K562 (cell line): ENCODE results near the gene ARHGAP15. TPM values are rescaled to one million over a fixed set of nuclear protein-coding genes. Genes with fewer than 3 reads are reported as not detected.

Source experiments
- ATAC-seq: fragments of 200-7000 bp; cut with Tn5 transposase; 3 replicates; pipeline ENCODE4 v1.9.1; 2020; ENCODE audit warnings: moderate library complexity
- BruUV-seq: library from RNA; stranded (reverse); fragments of 400-500 nt; replicated peaks from 2 replicates; lab custom pipeline; 2021; lab: Mats Ljungman, UMichigan
- CTCF ChIA-PET: fragments of 300-600 bp; formaldehyde crosslinking; extraction: SDS; loops from one replicate; lab custom pipeline; 2021; ENCODE audit warnings: low intra/inter-chr PET ratio; lab: Yijun Ruan, JAX
- POLR2A ChIA-PET: fragments of 300-600, 350-650 bp; sonication (Branson Sonifier 250); formaldehyde crosslinking; extraction: SDS; loops from one replicate; lab custom pipeline; 2021; ENCODE audit warnings: antibody characterized with exemption, inconsistent platforms; lab: Yijun Ruan, JAX
- DNase-seq, 4 experiments: peaks; one replicate each; pipeline versions ENCODE4 v3.0.0 to v3.0.0-alpha.2; 2011 to 2018; ENCODE audit warnings: low spot score in 3 of 4, mixed read lengths in 3 of 4; ENCODE audit errors: extremely low read depth in 1 of 4
- FAIRE-seq: peaks from 2 replicates; lab custom pipeline; 2011; peaks lifted over from hg19 to GRCh38; lab: Jason Lieb, UNC
- H2AFZ ChIP-seq: 2 replicates; pipeline ENCODE4 v1.6.0; 2011; ENCODE audit warnings: low read depth, low read length, control low read depth, inconsistent platforms
- H3K27ac ChIP-seq: fragments of 200-600 bp; 3 replicates; pipeline ENCODE4 v1.8.0; 2011; ENCODE audit warnings: low read depth, mild to moderate bottlenecking, control low read depth, inconsistent platforms, low read length, moderate library complexity, mixed read lengths; ENCODE audit errors: extremely low read depth
- H3K27me3 ChIP-seq, 2 experiments: fragments of 300-600 bp in 1 of 2; 2 replicates in 1 of 2; 3 replicates in 1 of 2; pipeline versions ENCODE4 v1.6.0 to v1.8.0; 2011; ENCODE audit warnings: inconsistent platforms in 2 of 2, low read length in 2 of 2, mild to moderate bottlenecking in 1 of 2, mixed read lengths in 1 of 2, moderate library complexity in 1 of 2; ENCODE audit not compliant: control insufficient read depth in 2 of 2, insufficient read depth in 2 of 2
- H3K36me3 ChIP-seq: fragments of 300-600 bp; 3 replicates; pipeline ENCODE4 v1.8.0; 2011; ENCODE audit warnings: mild to moderate bottlenecking, low read length, inconsistent platforms; ENCODE audit not compliant: control insufficient read depth, insufficient read depth
- H3K4me1 ChIP-seq, 2 experiments: fragments of 200-600 bp in 1 of 2; replicated peaks in 1 of 2; 2 replicates in 1 of 2; 3 replicates in 1 of 2; pipeline versions ENCODE4 v1.5.1 to v1.8.0; 2011; ENCODE audit warnings: inconsistent platforms in 2 of 2, low read length in 2 of 2, mild to moderate bottlenecking in 1 of 2, mixed read lengths in 1 of 2, moderate library complexity in 1 of 2; ENCODE audit not compliant: control insufficient read depth in 2 of 2, insufficient read depth in 2 of 2
- H3K4me2 ChIP-seq: 2 replicates; pipeline ENCODE4 v1.6.1; 2011; ENCODE audit warnings: low read length, control low read depth, inconsistent platforms, mixed read lengths; ENCODE audit not compliant: insufficient read depth
- H3K4me3 ChIP-seq: fragments of 200-600 bp; sonication (generic), shearing (Covaris generic); 2 replicates; pipeline ENCODE4 v1.5.1; 2016; ENCODE audit warnings: control low read depth, inconsistent platforms
- H3K79me2 ChIP-seq: fragments of 200-600 bp; 3 replicates; pipeline ENCODE4 v1.8.0; 2011; ENCODE audit warnings: low read length, inconsistent platforms; ENCODE audit not compliant: control insufficient read depth, insufficient read depth
- H3K9ac ChIP-seq, 2 experiments: 2 replicates each; pipeline versions ENCODE4 v1.6.0 to v1.6.1; 2011; ENCODE audit warnings: low read depth in 2 of 2, low read length in 2 of 2, control low read depth in 1 of 2, inconsistent platforms in 1 of 2, mild to moderate bottlenecking in 1 of 2, mixed read lengths in 1 of 2; ENCODE audit not compliant: insufficient read depth in 1 of 2
- H3K9me1 ChIP-seq: one replicate; pipeline ENCODE4 v1.6.0; 2011; ENCODE audit warnings: inconsistent platforms, mild to moderate bottlenecking, low read length, moderate library complexity; ENCODE audit not compliant: control insufficient read depth, insufficient read depth
- H3K9me3 ChIP-seq: replicated peaks from 2 replicates; pipeline ENCODE4 v1.5.1; 2011; ENCODE audit warnings: low read depth, low read length, inconsistent platforms; ENCODE audit not compliant: control insufficient read depth, insufficient read depth
- H4K20me1 ChIP-seq: replicated peaks from 2 replicates; pipeline ENCODE4 v1.6.1; 2011; ENCODE audit warnings: low read length, inconsistent platforms, mixed read lengths; ENCODE audit not compliant: control insufficient read depth, insufficient read depth
- BDP1 ChIP-seq: IDR thresholded peaks from 3 replicates; pipeline ENCODE4 v1.6.1; 2011; ENCODE audit not compliant: insufficient read length, insufficient read depth
- GTF2A2 ChIP-seq: IDR thresholded peaks from 2 replicates; pipeline ENCODE4 v1.6.1; 2016; ENCODE audit warnings: mild to moderate bottlenecking, missing genetic modification characterization, missing compliant biosample characterization
- MCM7 ChIP-seq, 2 experiments: fragments of 450-650 bp; IDR thresholded peaks; 2 replicates each; pipeline ENCODE4 v1.6.1; 2016 to 2018
- PKNOX1 ChIP-seq: fragments of 450-650 bp; IDR thresholded peaks from 2 replicates; pipeline ENCODE4 v1.6.1; 2016
- PPARD ChIP-seq: fragments of 250-450 bp; sonication (Bioruptor Pico); IDR thresholded peaks from 2 replicates; pipeline ENCODE4 v1.8.0; 2022; ENCODE audit warnings: inconsistent platforms, mild to moderate bottlenecking, moderate library complexity
- SPI1 ChIP-seq: IDR thresholded peaks from 2 replicates; pipeline ENCODE4 v1.6.1; 2011; ENCODE audit warnings: low read depth, low read length, control low read depth, borderline replicate concordance
- TAF15 ChIP-seq: fragments of 200-400 bp; formaldehyde crosslinking; IDR thresholded peaks from 2 replicates; pipeline ENCODE4 v1.6.1; 2017; ENCODE audit warnings: mild to moderate bottlenecking, low read depth, low read length, moderate library complexity
- ZBTB9 ChIP-seq: fragments of 450-650 bp; formaldehyde crosslinking; IDR thresholded peaks from 2 replicates; pipeline ENCODE4 v1.4.0; 2020; ENCODE audit warnings: mild to moderate bottlenecking, moderate library complexity
- ZNF174 ChIP-seq: fragments of 250-450 bp; sonication (Bioruptor Pico); IDR thresholded peaks from 2 replicates; pipeline ENCODE4 v1.4.0; 2020; ENCODE audit warnings: mild to moderate bottlenecking
- WGBS: fragments of 100-300 bp; shearing (Covaris generic); methylation state at CpG from one replicate; pipeline ENCODE4 v1.1.6; 2016; ENCODE audit warnings: low coverage, mixed read lengths; ENCODE audit not compliant: insufficient coverage; ENCODE audit errors: missing lambda C conversion rate; 5-methylcytosine and 5-hydroxymethylcytosine counted together
- in situ Hi-C: fragments of 300-500 bp; cut with MboI; formaldehyde crosslinking; loops from 4 replicates; pipeline ENCODE4 v1.15.0; 2018; ENCODE audit warnings: inconsistent platforms, mixed read lengths
- intact Hi-C: fragments of 100-400 bp; cut with micrococcal nuclease; formaldehyde crosslinking; loops from 2 replicates; pipeline ENCODE4 v1.14.2; 2022
- polyA plus RNA-seq, 8 experiments: library from polyadenylated mRNA; depleted of rRNA in 4 of 8; stranded (reverse) in 5 of 8; unstranded in 3 of 8; fragments of >200 nt; fragmentation: Nextera tagmentation in 2 of 8; fragmentation: Illumina TruSeq in 1 of 8; extraction: Ambion mirVana in 2 of 8; extraction: Trizol in 1 of 8; gene quantifications; 2 replicates each; pipeline versions ENCODE4 v1.2.1 to v1.2.3, GENCODE V29; 2011 to 2014; ENCODE audit warnings: inconsistent platforms in 1 of 8, missing spikeins in 1 of 8
- total RNA-seq, 7 experiments: library from RNA; depleted of rRNA in 6 of 7; stranded (reverse); fragments of >200 nt in 6 of 7; fragmentation: Illumina TruSeq in 2 of 7; extraction: Trizol in 2 of 7; gene quantifications; 2 replicates each; pipeline versions ENCODE4 v1.2.1 to v1.2.3, GENCODE V29; 2011 to 2021; ENCODE audit warnings: low replicate concordance in 1 of 7

ARHGAP15 gene
- total and polyA plus RNA-seq, 9 of the 15 experiments (the other 6 are each of a cell fraction or from before 2014, with no cell fraction given): 1.5 to 17.9 (median 7.9) TPM

DNA sequence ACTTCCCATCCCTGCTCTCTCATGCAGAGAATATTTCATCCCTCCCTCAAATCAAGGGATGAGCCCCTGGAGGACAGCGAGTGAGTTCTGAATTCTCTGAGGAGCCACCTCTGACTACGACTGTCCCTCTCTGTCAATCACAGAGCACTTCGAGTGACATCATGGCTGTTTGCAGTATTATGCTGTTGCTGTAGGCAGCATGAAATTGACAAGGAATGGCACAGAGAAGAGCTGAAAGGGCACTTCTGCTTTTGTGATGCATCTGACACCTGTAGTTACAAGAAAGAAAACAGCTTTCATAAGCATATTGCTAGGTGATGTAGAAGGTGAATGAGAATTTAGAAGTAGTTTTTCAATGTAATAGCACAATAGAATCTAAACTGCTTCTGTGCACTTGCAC is 166.9 kb downstream of the ARHGAP15 start:
- FAIRE-seq (no peak), ATAC-seq (no peak), DNase-seq (no peak)
- intact Hi-C loops (no loop called here), in situ Hi-C loops (no loop called here)
- Histone ChIP-seq H3K4me3 (no peak overlapping the region), H2AFZ (no peak overlapping the region), H3K36me3 (no peaks in the 10 kb centered on the region), H4K20me1 (no peaks in the 10 kb centered on the region), H3K9ac (no peak overlapping the region), H3K4me1 (no peaks in the 10 kb centered on the region), H3K9me1 (no peaks in the 10 kb centered on the region), H3K4me2 (no peak overlapping the region), H3K27ac (no peak overlapping the region), H3K27me3 (no peaks in the 10 kb centered on the region), H3K79me2 (no peaks in the 10 kb centered on the region), H3K9me3 (no peaks in the 10 kb centered on the region)
- 3% methylated on average over 3 of the region's 3 CpGs for WGBS
- ChIA-PET CTCF (no interaction called here), POLR2A (no interaction called here)
- TF ChIP-seq TAF15 (no peak), GTF2A2 (tag) (no peak), PKNOX1 (peak; percentile 68), ZBTB9 (CRISPR knock-in tag) (no peak), SPI1 (peak; percentile 44; the same call in 1 of the 2 replicates), ZNF174 (no peak), PPARD (no peak), BDP1 (no peak), MCM7 (IDR thresholded peaks at IDR 0.05) (no peak)
- BruUV-seq: no TSS peak
